Head of caudate nucleus (tissue), 42 donors: ENCODE results near the gene KRTAP5-1.
A peak's percentile ranks its signal among the peaks of the same experiment; 100 is the strongest.
"Not testable (repeated sequence)": the region's sequence is repeated elsewhere in the genome, so short reads cannot be mapped to it uniquely, and the experiment has no call there.

ENCODE experiments used
- DNase-seq, 42 donors: peaks; one replicate each; pipeline versions ENCODE4 v3.0.0 to v3.0.0-alpha.2; 2020 to 2021; ENCODE audit warnings: mixed read lengths in 7 of 42
- intact Hi-C: fragments of 100-400 bp; cut with DNase I; formaldehyde crosslinking; loops from one replicate; pipeline ENCODE4 v1.15.0; 2022

The KRTAP5-1 gene

DNA sequence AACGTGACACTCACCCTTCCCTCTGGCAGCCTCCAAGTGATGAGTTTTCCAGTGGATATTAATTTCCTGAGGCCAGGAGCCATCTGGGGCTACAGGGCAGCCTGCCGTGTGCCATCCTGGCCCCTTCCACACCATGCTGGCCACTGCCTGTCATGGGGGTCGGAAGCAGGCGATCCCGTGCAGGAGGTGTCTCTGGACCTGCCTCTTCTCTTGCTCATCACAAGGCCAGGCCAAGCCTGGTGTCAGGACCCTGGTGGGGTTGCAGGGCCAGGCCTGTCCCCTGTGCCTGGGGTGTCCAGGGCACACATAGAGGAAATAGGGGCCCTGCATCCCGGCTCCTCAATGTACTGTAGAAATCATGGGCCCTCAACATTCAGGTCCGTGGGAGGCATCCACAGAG is 19.6 kb upstream of the KRTAP5-1 start:
- no peak for DNase-seq
- intact Hi-C loops: no loop called here

DNA sequence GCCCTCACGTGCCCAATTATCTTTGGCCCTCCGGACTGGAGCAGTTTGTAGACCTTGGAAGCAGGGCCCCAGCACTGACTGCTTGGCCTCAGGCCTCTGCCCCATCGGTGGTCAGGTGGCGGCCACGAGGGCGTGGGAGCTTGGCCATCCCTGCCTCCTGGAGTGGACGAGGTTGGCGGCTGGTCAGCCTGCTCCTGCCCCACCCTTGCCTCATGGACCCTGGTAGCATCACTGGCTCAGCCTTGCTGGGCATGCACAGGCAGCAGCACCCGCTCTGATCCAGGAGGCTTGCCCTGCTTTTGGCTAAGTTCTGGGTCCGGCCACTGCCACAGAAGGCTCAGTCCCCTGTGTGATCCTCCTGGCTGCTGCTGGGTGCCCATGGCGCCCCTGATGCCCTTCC is 19.1 kb upstream of the KRTAP5-1 start:
- DNase-seq: no peak
- intact Hi-C loops: no loop called here

DNA sequence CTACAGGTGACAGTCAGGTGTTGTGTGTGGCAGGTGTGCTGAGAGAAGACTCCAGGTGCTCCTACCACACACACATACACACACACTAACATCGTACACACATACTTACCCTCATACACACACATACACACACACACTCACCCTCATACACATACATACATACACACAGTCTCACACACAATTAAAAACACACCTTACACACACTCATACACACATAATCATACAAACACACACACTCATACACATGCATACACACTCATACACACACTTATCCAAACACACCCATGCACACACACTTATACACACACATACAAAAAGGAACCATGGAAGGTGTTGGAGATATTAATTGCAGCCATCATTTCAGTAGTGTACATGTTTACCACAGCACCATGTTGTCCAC is 18.5 kb upstream of the KRTAP5-1 start:
- no peak for DNase-seq
- intact Hi-C loops: no loop called here

DNA sequence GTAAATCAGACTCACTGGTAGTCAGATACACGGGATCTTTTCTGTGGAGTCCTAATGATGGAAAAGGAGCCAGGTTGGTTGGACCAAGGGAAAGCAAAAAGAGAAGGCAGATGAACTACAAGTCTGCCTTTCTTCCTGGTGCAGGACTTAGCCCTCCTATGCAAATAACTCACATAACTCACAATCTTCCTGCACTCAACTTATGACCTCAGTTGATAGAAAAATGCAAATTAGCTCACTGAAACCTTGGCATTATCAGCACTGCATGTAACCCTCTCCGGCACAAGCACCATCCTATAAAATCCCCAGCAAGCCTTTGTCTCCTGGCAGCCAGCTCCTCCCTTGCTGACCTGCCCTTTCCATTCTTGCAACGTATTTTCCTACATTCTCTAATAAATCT is 16.6 kb upstream of the KRTAP5-1 start:
- intact Hi-C loops, DNase-seq: not testable (repeated sequence)

DNA sequence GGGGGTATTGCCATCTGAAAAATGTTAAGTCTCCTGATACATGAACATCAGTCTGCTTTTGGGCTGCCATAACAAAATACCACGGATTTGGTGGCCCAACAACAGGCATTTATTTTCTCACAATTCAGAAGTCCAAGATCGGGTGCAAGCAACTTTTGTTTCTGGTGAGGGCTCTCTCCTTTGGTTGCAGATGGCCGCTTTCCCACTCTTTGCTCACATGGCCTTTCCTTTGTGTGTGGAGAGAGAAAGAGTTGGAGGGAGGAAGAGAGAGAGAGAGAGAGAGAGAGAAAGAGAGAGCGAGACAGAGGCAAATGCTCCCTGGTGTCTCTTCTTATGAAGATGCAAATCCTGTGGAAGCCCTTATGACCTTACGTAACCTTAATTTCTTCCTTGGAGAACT is 15.5 kb upstream of the KRTAP5-1 start:
- DNase-seq: peak in 8 of 42 donors; percentile 19 to 58 (median 32)
- intact Hi-C loops: no loop called here

DNA sequence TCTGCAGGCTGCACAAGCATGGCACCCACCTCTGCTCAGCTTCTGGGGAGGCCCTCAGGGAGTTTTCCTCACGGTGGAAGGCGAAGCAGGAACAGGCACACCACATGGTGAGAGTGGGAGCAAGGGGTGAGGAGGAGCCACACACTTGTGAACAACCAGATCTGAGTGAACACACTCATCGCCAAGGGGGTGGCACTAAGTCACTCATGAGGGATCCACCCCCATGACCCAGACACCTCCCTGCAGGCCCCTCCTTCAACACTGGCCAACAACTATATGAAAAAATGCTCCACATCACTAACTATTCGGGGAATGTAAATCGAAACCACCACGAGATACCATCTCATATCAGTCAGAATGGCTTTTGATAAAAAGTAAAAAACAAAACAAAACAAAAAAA is 13.7 kb upstream of the KRTAP5-1 start:
- intact Hi-C loops: no loop called here
- peak in 14 of 42 donors; percentile 17 to 63 (median 37) for DNase-seq

DNA sequence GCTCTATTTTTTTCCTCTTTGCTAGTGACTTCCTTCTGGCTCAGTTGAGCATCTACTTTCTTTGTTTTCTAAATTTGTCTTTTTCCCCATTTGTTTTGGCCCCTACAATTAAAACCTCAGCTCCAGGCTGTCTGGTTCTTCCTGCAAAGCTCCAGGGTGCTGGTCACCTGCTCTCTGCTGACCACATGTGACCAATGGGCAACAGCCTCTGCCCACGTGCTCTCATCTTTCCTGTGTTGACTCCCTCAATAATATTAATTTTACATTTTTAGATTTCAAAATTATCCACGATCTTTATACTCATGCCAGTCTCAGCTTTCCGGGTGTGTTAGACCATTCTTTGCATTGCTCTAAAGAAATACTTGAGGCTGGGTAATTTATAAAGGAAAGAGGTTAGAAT is 13.3 kb upstream of the KRTAP5-1 start:
- intact Hi-C loops, DNase-seq: not testable (repeated sequence)

DNA sequence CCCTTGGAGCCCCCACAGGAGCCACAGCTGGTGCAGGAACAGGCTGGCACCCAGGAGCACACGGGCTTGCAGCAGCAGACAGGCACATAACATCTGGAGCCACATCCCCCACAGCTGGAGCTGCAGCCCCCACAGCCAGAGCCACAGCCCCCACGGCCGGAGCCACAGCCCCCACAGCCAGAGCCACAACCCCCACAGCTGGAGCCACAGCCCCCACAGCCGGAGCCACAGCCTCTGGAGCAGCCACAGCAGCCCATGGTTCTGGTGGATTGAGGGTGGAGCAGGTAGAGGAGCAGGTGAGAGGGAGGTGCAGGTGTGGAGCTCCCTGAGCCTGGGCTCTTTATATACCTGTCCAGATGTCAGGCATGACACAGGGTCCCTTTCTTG is 12.9 kb upstream of the KRTAP5-1 start, which contains the start of gene KRTAP5-2:
Gene KRTAP5-2 (minus strand): TSS at position 301 of the 387 bp plus-strand sequence. CDS start 44 bp downstream, at position 257.
- no peak for DNase-seq

DNA sequence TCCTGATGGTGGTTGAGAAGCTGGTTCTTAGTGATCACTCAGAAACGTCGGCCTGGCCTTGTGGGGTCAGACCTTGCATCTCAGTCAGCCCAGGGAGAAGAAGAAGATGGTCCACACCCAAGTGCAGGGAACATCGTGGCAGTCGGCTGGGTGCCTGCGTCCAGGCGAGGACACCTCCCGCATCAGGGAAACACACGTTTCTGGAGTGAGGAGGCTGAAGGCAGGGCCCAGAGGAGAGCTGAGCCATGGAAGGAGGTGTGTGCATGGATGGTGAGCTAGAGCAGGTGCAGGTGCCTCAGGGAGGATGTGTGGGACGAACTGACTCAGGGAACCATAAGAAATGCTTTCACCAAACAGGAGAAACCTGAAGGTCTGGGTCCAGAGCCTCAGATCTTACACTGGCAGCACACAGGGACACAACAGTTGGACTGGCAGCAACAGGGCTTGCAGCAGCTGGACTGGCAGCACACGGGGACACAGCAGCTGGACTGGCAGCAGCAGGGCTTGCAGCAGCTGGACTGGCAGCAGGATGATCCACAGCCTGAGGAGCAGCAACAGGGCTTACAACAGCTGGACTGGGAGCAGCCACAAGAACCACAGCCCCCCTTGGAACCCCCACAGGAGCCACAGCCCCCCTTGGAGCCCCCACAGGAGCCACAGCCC is 12.4 kb upstream of the KRTAP5-1 start:
- DNase-seq: peak in 25 of 42 donors; percentile 14 to 77 (median 34)

More for the DNA sequence above, 12.9 kb upstream of the KRTAP5-1 start, which contains the start of gene KRTAP5-2:
- intact Hi-C loops: no loop called here

DNA sequence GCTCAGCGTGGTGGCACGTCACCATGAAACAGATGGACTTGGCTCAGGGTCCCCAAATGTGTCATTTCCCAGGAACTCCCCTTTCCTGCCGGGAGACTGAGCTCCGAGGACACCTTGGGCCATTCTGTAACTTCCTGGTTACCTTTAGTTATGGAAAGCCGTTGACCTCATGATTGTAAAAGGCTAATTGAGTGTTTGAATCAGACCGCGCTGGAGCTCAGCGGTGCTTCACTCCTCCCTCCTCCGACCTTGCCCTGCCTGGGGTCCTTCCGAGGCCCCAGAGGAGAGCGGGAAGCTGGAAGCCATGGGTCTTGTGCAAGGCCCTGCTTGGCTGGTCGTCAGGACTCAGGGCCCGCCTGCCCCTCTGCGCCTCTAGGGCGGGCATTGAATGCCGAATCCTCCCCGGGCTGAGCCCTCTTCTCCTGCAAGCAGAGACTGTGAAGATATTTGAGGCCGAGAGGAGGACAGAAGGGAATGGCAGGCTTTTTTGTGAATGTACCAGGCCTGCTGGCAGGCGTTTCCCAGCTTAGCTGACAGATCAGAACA is 11.6 kb upstream of the KRTAP5-1 start:
- intact Hi-C loops, DNase-seq: not testable (repeated sequence)

More for the DNA sequence above, 12.4 kb upstream of the KRTAP5-1 start:
- intact Hi-C loops: no loop called here

DNA sequence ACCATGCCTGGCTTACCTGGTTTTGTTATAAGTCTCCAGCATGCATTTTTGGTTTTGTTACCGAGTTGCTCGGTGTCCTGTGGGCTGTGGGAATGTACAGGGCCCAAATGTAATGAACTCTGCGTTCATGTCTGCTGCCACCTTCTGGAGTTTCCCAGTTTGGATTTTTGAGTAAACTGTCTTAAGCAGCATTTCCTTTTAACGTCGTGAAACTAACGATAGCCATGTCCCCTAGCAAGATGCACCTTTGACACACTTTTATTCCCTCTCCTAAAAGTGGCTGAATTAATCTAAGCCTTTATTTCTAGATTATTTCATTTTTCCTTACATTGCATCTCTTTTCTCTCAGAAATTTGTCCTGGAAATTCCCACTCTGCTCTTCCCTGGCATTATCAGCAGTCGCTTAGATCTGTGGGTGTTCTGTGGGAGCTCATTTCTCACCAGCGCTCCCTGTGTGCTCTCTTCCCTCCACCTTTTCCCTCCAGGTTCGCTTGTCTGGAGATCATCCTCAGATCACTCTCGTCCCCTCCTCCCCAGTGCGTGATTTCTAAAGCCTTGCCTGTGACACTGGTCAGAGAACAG is 11.0 kb upstream of the KRTAP5-1 start:
- peak in 23 of 42 donors; percentile 15 to 74 (median 40) for DNase-seq
- intact Hi-C loops: not testable (repeated sequence)

DNA sequence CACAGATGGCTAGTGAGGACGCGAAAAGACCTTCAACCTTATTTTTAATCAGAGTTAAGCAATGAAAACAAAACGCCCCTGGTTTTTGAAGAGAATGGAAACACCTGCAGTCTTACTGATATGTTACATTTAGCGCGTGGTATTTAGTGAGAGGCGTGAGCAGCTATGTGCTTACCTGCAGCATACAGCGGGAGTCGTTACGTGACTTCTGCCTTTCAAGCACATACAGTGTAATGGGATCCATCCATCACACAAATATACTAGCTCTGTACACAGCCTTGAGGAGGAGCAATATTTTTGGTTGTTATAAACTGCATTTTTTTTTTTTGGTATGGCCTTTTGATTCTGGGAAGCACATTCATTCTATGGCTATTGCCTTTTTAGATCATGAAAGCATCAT is 7.5 kb upstream of the KRTAP5-1 start:
- intact Hi-C loops: no loop called here
- DNase-seq: no peak

DNA sequence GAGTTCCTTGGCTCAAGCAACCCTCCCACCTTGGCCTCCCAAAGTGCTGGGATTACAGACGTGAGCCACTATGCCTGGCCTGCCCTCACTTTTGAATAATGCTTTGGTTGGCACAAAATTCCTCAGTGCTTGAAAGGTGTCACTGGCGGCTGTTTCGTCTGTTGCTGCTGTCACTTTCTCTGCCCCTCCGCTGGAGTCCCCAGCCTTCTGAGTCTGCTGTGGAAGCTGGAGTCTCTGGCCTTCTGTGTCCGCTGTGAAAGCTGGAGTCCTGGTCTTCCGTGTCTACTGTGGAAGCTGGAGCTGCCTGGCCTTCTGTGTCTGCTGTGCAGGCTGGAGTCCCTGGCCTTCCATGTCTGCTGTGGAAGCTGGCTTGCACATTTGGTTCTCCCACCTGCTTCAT is 4.9 kb upstream of the KRTAP5-1 start:
- intact Hi-C loops: no loop called here
- DNase-seq: no peak

DNA sequence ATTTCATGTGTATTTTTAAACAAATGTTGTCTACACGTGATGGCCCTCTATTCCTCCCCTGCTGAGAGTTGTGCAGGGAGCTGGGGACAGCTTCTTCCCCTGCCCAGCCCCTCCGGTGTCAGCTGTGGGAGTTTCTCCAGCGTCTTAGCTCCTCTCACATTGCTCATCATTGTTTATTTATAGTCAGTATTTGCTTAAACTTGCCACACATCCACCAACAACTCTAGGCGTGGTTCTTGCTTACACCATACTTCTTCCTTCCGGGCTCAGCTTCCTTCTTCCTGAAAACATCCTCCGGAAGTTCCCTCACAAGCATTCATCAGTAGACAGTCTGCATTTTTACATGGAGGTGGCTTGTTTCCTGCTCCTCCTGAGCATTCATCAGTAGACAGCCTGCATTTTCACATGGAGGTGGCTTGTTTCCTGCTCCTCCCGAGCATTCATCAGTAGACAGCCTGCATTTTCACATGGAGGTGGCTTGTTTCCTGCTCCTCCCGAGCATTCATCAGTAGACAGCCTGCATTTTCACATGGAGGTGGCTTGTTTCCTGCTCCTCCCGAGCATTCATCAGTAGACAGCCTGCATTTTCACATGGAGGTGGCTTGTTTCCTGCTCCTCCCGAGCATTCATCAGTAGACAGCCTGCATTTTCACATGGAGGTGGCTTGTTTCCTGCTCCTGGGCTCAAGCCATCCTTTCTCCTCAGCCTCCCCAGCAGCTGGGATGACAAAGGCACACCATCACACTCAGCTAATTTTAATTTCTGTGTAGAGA is 4.3 kb upstream of the KRTAP5-1 start:
- DNase-seq: peak in 1 of 42 donors; percentile 10
- intact Hi-C loops: not testable (repeated sequence)

DNA sequence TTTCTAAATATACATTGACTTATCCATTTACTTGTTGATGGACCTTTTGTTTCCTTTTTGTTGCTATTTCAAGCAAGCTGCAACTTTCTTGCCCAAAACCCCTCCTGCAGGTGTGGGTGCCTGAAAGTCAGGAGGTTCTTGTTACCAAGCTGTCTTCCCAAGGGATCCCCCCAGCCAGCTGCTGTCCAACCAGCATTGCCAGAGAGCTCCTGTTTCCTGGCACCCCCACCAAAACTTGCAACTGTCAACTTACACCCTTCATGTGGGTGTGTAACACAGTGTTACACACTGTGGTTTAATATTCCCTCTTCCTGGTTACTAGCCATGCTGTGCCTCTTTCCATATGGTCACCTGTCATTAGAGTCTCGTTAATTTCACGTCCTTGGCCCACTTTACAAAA is 1.6 kb upstream of the KRTAP5-1 start:
- intact Hi-C loops: no loop called here
- no peak for DNase-seq

DNA sequence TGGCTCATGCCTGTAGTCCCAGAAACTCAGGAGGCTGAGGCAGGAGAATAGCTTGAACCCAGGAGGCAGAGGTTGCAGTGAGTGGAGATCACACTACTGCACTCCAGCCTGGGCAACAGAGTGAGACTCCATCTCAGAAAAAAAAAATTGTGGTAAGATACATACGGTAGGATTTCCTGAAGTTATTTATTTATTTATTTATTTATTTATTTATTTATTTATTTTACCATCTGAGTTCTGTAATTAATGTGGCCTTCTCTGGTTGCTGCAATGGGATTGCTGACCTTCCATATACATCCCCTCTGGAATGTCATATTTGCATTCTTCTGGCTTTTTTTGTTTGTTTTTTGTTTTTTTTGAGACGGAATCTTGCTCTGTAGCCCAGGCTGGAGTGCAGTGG is 2.2 kb downstream of the KRTAP5-1 start:
- DNase-seq, intact Hi-C loops: not testable (repeated sequence)

DNA sequence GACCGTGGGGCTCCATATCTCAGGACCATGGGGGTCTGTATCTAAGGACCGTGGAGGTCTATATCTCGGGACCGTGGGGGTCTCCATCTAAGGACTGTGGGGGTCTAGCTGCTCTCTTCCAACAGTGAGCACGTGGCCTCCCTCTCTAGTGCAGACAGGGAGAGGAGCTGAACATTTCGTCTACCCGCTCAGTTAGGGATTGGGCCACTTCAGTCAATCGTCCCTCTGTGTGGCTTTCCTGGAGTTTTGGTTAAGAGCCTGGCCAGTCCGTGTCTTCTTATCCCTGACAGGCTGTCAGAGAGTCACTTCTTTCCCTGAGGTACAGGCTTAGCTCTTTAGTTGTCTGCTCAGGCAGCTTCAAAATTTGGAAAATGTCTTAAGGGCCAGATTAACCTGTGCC is 3.1 kb downstream of the KRTAP5-1 start:
- DNase-seq: no peak
- intact Hi-C loops: no loop called here

DNA sequence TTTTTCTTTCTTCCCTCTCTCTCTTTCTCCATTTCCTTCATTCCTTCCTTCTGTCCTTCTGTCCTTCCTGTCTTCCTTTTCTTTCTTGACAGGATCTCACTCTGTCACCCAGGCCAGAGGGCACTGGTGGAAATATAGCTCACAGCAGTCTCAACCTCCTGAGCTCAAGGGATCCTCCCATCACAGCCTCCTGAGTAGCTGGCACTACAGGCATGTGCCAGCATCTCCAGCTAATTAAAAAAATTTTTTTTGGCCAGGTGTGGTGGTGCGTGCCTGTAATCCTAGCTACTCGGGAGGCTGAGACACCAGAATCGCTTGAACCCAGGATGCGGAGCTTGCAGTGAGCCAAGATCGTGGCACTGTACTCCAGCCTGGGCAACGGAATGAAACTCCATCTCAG is 8.3 kb downstream of the KRTAP5-1 start:
- intact Hi-C loops: no loop called here
- no peak for DNase-seq

DNA sequence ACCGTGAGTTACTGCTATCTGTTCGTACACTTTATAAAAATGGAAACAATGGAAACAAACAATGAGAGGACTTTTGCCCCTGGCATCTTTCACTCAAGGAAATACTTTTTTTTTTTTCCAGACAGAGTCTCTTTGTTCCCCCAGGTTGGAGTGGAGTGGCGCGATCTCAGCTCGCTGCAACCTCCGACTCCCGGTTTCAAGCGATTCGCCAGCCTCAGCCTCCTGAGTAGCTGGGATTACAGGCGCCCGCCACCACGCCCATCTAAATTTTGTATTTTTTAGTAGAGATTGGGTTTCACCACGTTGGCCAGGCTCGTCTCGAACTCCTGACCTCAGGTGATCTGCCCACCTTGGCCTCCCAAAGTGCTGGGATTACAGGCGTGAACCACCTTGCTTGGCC is 9.3 kb downstream of the KRTAP5-1 start:
- DNase-seq: not testable (repeated sequence)

DNA sequence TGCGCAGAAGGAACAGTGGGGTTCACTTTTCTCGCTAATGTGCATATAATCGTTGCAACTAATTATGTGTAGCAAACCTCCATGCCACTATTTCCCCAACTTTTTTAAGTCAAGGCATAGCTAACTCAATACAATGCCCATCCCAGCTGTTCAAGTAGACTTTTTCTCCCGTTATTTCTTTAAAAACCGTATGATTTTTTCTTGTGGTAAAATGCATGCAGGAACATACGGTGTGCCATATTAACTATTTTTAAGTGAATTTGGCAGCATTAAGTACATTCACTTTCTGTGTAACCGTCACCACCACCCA is 10.2 kb downstream of the KRTAP5-1 start:
- intact Hi-C loops: loop anchor here (2.0 kb wide), 1 partner anchor 30 kb away; no protein-coding TSS in a partner anchor
- DNase-seq: no peak

More for the DNA sequence above, 9.3 kb downstream of the KRTAP5-1 start:
- intact Hi-C loops: loop anchor here (2.0 kb wide), 1 partner anchor 31 kb away; no protein-coding TSS in a partner anchor
